LHCN-M2 (cell line): ENCODE results near the gene BGLAP. TPM values are rescaled to one million over a fixed set of nuclear protein-coding genes. Genes with fewer than 3 reads are reported as not detected.
"Not testable (repeated sequence)": the region's sequence is repeated elsewhere in the genome, so short reads cannot be mapped to it uniquely, and the experiment has no call there.

Source experiments
- DNase-seq: peaks from one replicate; pipeline ENCODE4 v3.0.0-alpha.2; 2012; ENCODE audit warnings: low read depth
- polyA plus RNA-seq: library from polyadenylated mRNA; unstranded; fragments of >200 nt; gene quantifications from one replicate; pipeline ENCODE4 v1.2.1, GENCODE V29; 2012; ENCODE audit warnings: missing spikeins
- total RNA-seq: library from RNA; depleted of rRNA; stranded (reverse); fragments of >200 nt; gene quantifications from 2 replicates; pipeline ENCODE4 v1.2.3, GENCODE V29; 2014; rRNA removed

BGLAP gene
- 2.0 and 4.3 TPM in 2 replicates for total RNA-seq
- polyA plus RNA-seq, result 2.2 TPM

GRCh38 chr1:156241926-156242325 lies at the start of gene BGLAP:
TSS of gene BGLAP (plus strand) at chr1:156242184. CDS start at chr1:156242232, 48 bp downstream.
- peak; percentile 57 for DNase-seq

GRCh38 chr1:156193208-156193487 lies 48.8 kb upstream of the BGLAP start:
- no peak for DNase-seq

- peak; percentile 99 for DNase-seq
These were observed 48.3 kb upstream of the BGLAP start, which contains the start of gene SLC25A44 for GRCh38 chr1:156193488-156194299. TSS of gene SLC25A44 (plus strand) at chr1:156194104. CDS start at chr1:156199848, 5,744 bp downstream.

- DNase-seq, result no peak
These were observed 47.7 kb upstream of the BGLAP start for GRCh38 chr1:156194300-156194652.

GRCh38 chr1:156195853-156196252 lies 46.1 kb upstream of the BGLAP start:
- DNase-seq, result no peak

- DNase-seq, result no peak
These were observed 45.5 kb upstream of the BGLAP start for GRCh38 chr1:156196445-156196844.

- no peak for DNase-seq
These were observed 43.1 kb upstream of the BGLAP start for GRCh38 chr1:156198831-156199349.

GRCh38 chr1:156200044-156200443 lies 41.9 kb upstream of the BGLAP start:
- DNase-seq, result no peak

GRCh38 chr1:156203331-156203730 lies 38.7 kb upstream of the BGLAP start:
- DNase-seq, result no peak

- no peak for DNase-seq
These were observed 37.3 kb upstream of the BGLAP start for GRCh38 chr1:156204686-156205085.

- no peak for DNase-seq
These were observed 30.7 kb upstream of the BGLAP start for GRCh38 chr1:156211243-156211642.

- no peak for DNase-seq
These were observed 29.9 kb upstream of the BGLAP start for GRCh38 chr1:156212130-156212529.

GRCh38 chr1:156212833-156213643 lies 28.9 kb upstream of the BGLAP start, which contains the start of gene PMF1:
TSS of gene PMF1 (plus strand) at chr1:156213007. CDS start at chr1:156213016, 9 bp downstream.
- peak; percentile 92 for DNase-seq

- DNase-seq, result no peak
These were observed 28.4 kb upstream of the BGLAP start for GRCh38 chr1:156213644-156213966.

GRCh38 chr1:156214024-156214748 lies 27.8 kb upstream of the BGLAP start:
- DNase-seq, result peak; percentile 21

- not testable (repeated sequence) for DNase-seq
These were observed 25.5 kb upstream of the BGLAP start for GRCh38 chr1:156216361-156217086.

GRCh38 chr1:156217871-156218270 lies 24.1 kb upstream of the BGLAP start:
- DNase-seq, result no peak

- DNase-seq, result no peak
These were observed 21.8 kb upstream of the BGLAP start for GRCh38 chr1:156220226-156220625.

GRCh38 chr1:156221986-156222692 lies 19.8 kb upstream of the BGLAP start:
- DNase-seq, result no peak

- DNase-seq, result no peak
These were observed 16.3 kb upstream of the BGLAP start for GRCh38 chr1:156225677-156226014.

- DNase-seq, result peak; percentile 77
These were observed 15.9 kb upstream of the BGLAP start for GRCh38 chr1:156226116-156226538.
